A549 treated with CORT108297 at 1 μM for 4 hours (cell line): ENCODE results near the gene CDC34. TPM values are rescaled to one million over a fixed set of nuclear protein-coding genes. Genes with fewer than 3 reads are reported as not detected.

ENCODE experiments used
- total RNA-seq: library from RNA; stranded (reverse); fragments of 200-300 nt; extraction: Qiagen RNA extraction; gene quantifications from 5 replicates; pipeline ENCODE4 v1.2.3, GENCODE V29; 2022

Gene CDC34, protein sequence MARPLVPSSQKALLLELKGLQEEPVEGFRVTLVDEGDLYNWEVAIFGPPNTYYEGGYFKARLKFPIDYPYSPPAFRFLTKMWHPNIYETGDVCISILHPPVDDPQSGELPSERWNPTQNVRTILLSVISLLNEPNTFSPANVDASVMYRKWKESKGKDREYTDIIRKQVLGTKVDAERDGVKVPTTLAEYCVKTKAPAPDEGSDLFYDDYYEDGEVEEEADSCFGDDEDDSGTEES
- total RNA-seq, result 67.1 to 108 TPM (median 103 TPM) in 5 replicates

DNA sequence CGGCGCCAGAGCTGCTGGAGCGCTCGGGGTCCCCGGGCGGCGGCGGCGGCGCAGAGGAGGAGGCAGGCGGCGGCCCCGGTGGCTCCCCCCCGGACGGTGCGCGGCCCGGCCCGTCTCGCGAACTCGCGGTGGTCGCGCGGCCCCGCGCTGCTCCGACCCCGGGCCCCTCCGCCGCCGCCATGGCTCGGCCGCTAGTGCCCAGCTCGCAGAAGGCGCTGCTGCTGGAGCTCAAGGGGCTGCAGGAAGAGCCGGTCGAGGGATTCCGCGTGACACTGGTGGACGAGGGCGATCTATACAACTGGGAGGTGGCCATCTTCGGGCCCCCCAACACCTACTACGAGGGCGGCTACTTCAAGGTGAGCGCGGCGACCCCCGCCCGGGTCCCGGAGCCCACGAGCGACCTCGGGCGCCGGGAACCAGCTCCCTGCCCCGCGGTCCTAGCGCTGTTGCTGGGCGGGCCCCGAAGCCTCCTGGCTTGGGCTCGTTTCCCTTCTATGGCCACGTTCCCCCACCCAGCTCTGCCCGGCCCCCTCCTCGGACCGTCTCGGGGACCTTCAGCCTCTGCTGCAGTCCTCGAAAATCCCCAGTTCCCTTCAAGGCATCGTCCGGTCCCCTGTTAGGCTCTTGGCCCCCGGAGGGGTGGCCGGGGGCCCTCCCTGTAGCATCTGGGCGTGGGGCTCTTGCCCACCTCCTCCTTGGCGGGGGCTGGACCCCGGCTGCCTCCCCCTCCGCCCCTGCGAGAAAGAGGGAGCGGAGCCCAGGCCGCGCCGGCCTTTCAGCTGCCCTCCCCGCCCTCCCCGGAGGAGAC is at the start of gene CDC34:
Gene CDC34, plus strand, starts transcription at position 8 of the 808 bp plus-strand sequence. Its CDS starts 172 bp downstream, at position 180.

DNA sequence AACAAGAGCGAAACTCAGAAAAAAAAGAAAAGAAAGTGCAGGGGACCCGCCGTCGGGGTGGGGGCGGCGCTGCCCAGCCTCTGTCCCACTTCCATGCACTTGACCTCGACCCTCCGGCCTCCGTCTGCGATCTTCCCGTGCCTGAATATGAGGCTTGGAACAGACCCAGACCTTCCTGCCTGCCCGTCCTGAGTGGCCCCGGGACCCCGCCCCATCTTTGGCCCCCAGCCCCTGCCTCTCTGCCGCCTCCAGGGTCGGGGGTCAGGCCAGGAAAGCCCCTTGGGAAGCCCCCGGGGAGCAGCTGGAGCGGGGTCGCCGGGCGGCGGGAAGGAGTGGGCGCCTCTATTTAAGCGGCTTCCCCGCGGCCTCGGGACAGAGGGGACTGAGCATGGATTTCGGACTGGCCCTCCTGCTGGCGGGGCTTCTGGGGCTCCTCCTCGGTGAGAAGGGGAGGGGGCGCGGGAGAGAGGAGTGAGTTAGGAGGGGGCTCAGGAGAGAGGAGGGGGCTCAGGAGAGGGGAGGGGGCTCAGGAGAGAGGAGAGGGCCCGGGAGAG is 35.4 kb upstream of the CDC34 start, which contains the start of gene MADCAM1:
Gene MADCAM1, plus strand, starts transcription at position 375 of the 554 bp plus-strand sequence. Its CDS starts 14 bp downstream, at position 389.

DNA sequence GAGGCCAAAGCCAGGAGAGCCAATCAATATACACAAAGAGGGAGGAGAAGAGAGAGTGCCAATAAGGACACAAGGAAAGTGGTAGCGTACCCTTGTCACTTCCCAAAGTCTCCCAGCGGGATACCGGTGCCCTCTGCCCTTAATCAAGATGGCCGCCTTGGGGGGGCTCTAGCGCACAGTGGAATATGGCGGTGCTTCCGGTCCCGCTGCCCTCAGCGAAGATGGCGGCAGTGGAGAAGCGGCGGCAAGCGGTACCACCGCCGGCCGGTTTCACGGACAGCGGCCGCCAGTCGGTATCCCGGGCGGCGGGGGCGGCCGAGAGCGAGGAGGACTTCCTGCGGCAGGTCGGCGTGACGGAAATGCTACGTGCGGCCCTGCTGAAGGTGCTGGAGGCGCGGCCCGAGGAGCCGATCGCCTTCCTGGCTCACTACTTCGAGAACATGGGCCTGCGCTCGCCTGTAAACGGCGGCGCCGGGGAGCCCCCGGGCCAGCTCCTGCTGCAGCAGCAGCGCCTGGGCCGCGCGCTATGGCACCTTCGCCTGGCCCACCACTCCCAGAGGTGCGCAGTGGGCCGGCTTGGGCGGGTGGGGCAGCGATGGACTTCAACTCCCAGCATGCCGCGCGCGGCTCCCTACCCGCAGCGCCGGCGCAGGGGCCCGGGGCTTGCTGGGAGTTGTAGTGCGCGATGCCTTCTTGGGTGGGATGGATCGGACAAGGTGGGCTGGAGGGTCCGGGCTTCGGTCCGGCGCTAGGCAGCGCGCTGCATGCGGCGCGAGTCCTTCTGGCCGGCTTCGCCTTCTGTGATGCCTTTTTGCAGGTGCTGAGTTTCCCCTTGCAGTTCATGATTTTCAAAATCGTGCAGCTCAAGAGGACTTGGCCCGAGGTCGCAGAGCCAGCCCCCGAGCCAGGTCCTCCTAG is 24.0 kb upstream of the CDC34 start, which contains the start of gene TPGS1:
Gene TPGS1, plus strand, starts transcription at position 212 of the 918 bp plus-strand sequence. Its CDS starts 10 bp downstream, at position 222.

DNA sequence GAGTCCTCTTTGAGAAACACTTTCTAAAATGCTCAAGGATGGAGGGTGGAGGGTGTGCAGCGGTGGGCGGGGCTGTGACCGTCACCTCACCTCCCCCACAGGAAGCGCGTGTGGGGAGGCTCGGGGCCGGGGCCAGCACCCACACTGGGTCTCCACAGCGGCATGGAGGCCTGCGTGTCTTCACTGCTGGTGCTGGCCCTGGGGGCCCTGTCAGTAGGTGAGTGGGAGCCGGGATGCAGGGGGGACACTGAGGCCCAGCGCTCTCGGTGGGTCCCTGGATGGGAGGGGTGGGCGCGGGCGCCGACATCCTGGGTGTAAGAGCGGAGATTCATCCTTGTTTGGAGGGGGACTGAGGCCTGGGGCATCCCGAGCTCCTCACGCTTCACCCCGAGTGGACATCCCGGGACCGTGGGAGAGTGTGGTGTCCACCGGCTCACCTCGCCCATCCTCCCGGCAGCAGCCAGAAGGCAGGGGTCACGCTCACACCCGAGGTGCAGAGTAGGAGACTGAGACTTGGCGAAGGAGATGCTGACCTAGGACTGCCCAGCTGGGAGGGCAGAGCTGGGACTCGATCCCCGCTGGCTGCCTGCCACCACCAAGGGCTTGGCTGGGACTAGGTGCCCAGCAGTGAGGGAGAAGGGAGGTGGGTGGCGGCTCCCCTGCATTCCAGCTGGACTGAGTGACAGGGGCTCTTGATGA is 12.5 kb downstream of the CDC34 start, which contains the start of gene GZMM:
Gene GZMM, plus strand, starts transcription at position 144 of the 699 bp plus-strand sequence. Its CDS starts 19 bp downstream, at position 163.

DNA sequence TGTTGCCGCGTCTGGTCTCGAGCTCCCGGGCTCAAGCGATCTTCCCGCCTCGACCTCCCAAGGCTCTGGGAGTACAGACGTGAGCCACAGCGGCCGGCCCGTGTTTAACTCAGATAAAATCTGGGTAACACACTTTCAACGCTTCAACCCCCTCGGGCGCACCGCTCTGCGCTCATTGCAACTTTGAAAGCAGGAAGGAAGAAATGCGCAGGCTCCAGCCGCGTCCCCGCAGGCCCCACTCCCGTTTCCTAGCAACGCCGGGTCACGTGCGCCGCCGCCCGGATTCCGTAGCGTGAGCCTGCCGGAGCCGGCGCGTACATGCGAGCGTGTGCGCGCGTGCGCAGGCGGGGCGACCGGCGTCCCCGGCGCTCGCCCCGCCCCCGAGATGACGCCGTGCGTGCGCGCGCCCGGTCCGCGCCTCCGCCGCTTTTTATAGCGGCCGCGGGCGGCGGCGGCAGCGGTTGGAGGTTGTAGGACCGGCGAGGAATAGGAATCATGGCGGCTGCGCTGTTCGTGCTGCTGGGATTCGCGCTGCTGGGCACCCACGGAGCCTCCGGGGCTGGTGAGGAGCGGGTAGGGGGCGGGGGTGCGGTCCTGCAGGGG is 40.7 kb downstream of the CDC34 start, which contains the start of gene BSG:
Gene BSG, plus strand, starts transcription at position 457 of the 603 bp plus-strand sequence. Its CDS starts 39 bp downstream, at position 496.

DNA sequence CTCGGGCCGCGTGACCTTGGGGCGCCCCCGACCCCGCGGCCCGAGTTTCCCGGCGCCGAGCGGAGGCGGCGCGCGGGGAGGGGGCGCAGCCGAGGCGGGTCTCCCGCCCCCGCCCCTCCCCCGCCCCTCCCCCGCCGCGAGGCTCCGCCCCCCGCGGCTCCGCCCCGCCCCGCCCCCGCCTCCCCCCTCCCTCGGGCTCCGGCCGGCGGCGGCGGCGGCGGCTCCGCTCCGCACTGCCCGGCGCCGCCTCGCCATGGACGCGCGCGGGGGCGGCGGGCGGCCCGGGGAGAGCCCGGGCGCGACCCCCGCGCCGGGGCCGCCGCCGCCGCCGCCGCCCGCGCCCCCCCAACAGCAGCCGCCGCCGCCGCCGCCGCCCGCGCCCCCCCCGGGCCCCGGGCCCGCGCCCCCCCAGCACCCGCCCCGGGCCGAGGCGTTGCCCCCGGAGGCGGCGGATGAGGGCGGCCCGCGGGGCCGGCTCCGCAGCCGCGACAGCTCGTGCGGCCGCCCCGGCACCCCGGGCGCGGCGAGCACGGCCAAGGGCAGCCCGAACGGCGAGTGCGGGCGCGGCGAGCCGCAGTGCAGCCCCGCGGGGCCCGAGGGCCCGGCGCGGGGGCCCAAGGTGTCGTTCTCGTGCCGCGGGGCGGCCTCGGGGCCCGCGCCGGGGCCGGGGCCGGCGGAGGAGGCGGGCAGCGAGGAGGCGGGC is 58.3 kb downstream of the CDC34 start, which contains the start of gene HCN2:
Gene HCN2, plus strand, starts transcription at position 189 of the 703 bp plus-strand sequence. Its CDS starts 65 bp downstream, at position 254.

Other genes starting within 250 kb of the CDC34 start
- 78.6 to 117 TPM (median 112 TPM) in 5 replicates for gene PLPP2, start 240.4 kb upstream of the CDC34 start, total RNA-seq
- gene MIER2, start 187.0 kb upstream of the CDC34 start, total RNA-seq, result 14.9 to 22.8 TPM (median 21.9 TPM) in 5 replicates
- gene C2CD4C, start 122.6 kb upstream of the CDC34 start, total RNA-seq, result 0.25 to 0.59 TPM (median 0.54 TPM) in 5 replicates
- gene SHC2, start 70.7 kb upstream of the CDC34 start, total RNA-seq, result 0.52 to 1.4 TPM (median 1.1 TPM) in 5 replicates
- 0.23 to 0.39 TPM (median 0.33 TPM) in 5 replicates for gene MADCAM1, start 35.3 kb upstream of the CDC34 start, total RNA-seq
- gene TPGS1, start 24.3 kb upstream of the CDC34 start, total RNA-seq, result 8.1 to 17.5 TPM (median 17.2 TPM) in 5 replicates
- gene GZMM, start 12.3 kb downstream of the CDC34 start, total RNA-seq, result 0.15 to 0.57 TPM (median 0.36 TPM) in 5 replicates
- gene BSG, start 40.8 kb downstream of the CDC34 start, total RNA-seq, result 715 to 760 TPM (median 743 TPM) in 5 replicates
- gene HCN2, start 58.1 kb downstream of the CDC34 start, total RNA-seq, result 27.2 to 45.0 TPM (median 40.3 TPM) in 5 replicates
- 68.3 to 100 TPM (median 97.9 TPM) in 5 replicates for gene POLRMT, start 101.8 kb downstream of the CDC34 start, total RNA-seq
- gene FGF22, start 108.1 kb downstream of the CDC34 start, total RNA-seq, result 0.22 to 1.2 TPM (median 0.76 TPM) in 5 replicates
- 45.1 to 75.9 TPM (median 71.8 TPM) in 5 replicates for gene RNF126, start 131.5 kb downstream of the CDC34 start, total RNA-seq
- gene FSTL3, start 144.6 kb downstream of the CDC34 start, total RNA-seq, result 153 to 212 TPM (median 193 TPM) in 5 replicates
- gene PRSS57, start 163.7 kb downstream of the CDC34 start, total RNA-seq, result 0.13 TPM in 1 of 5 replicates, not detected in the others
- 11.5 to 17.8 TPM (median 15.2 TPM) in 5 replicates for gene PALM, start 177.2 kb downstream of the CDC34 start, total RNA-seq
- 76.4 to 104 TPM (median 97.4 TPM) in 5 replicates for gene MISP, start 219.4 kb downstream of the CDC34 start, total RNA-seq